Neural cell (in vitro differentiated cells): ENCODE results near the gene CKMT2. TPM values are rescaled to one million over a fixed set of nuclear protein-coding genes. Genes with fewer than 3 reads are reported as not detected.

Source experiments
- H2AFZ ChIP-seq: fragments of 200-600, 300-800 bp; sonication (generic), shearing (Covaris generic); 2 replicates; pipeline ENCODE4 v1.6.0; 2014; ENCODE audit warnings: low read depth, mild to moderate bottlenecking, antibody characterized with exemption, low read length, moderate library complexity
- H3F3A ChIP-seq: fragments of 200-600 bp; shearing (Covaris generic); 2 replicates; pipeline ENCODE4 v1.6.1; 2016; ENCODE audit warnings: mild to moderate bottlenecking, moderate library complexity, mixed read lengths, antibody characterized with exemption, low read length; ENCODE audit not compliant: insufficient read depth, poor library complexity, severe bottlenecking
- H3K27ac ChIP-seq: fragments of 200-600, 300-800 bp; sonication (generic), shearing (Covaris generic); 2 replicates; pipeline ENCODE4 v1.5.1; 2014; ENCODE audit warnings: mild to moderate bottlenecking, low read length, moderate library complexity
- H3K27me3 ChIP-seq: fragments of 300-800, 200-600 bp; sonication (generic), shearing (Covaris generic); 2 replicates; pipeline ENCODE4 v1.6.0; 2014; ENCODE audit warnings: mild to moderate bottlenecking, low read depth, low read length, moderate library complexity; ENCODE audit not compliant: insufficient read depth
- H3K36me3 ChIP-seq: fragments of 300-800, 200-600 bp; sonication (generic), shearing (Covaris generic); 2 replicates; pipeline ENCODE4 v1.5.1; 2014; ENCODE audit warnings: mild to moderate bottlenecking, antibody characterized with exemption, low read length, moderate library complexity; ENCODE audit not compliant: insufficient read depth
- H3K4me2 ChIP-seq: fragments of 300-800, 200-600 bp; sonication (generic), shearing (Covaris generic); 2 replicates; pipeline ENCODE4 v1.6.0; 2014; ENCODE audit warnings: mild to moderate bottlenecking, low read length
- H3K4me3 ChIP-seq: fragments of 300-800, 200-600 bp; sonication (generic), shearing (Covaris generic); 2 replicates; pipeline ENCODE4 v1.5.1; 2014; ENCODE audit warnings: mild to moderate bottlenecking, low read length, moderate library complexity
- H3K79me2 ChIP-seq: fragments of 200-600 bp; shearing (Covaris generic); replicated peaks from 2 replicates; pipeline ENCODE4 v1.6.0; 2014; ENCODE audit warnings: mild to moderate bottlenecking, low read length, moderate library complexity; ENCODE audit not compliant: insufficient read depth
- H3K9ac ChIP-seq: fragments of 300-800, 200-600 bp; sonication (generic), shearing (Covaris generic); 2 replicates; pipeline ENCODE4 v1.6.1; 2016; ENCODE audit warnings: mild to moderate bottlenecking, low read length, mixed read lengths
- H3K9me2 ChIP-seq: fragments of 200-600 bp; shearing (Covaris generic); 2 replicates; pipeline ENCODE4 v1.6.1; 2016; ENCODE audit warnings: mild to moderate bottlenecking, low read length, mixed read lengths; ENCODE audit not compliant: insufficient read depth
- H3K9me3 ChIP-seq: fragments of 200-600, 300-800 bp; sonication (generic), shearing (Covaris generic); 2 replicates; pipeline ENCODE4 v1.6.1; 2016; ENCODE audit warnings: mild to moderate bottlenecking, mixed run types, low read length, moderate library complexity, mixed read lengths
- H4K20me1 ChIP-seq: fragments of 200-600 bp; shearing (Covaris generic); 2 replicates; pipeline ENCODE4 v1.6.1; 2016; ENCODE audit warnings: mild to moderate bottlenecking, mixed run types; ENCODE audit not compliant: insufficient read depth
- EP300 ChIP-seq: fragments of 450-650 bp; conservative IDR thresholded peaks from 2 replicates; pipeline ENCODE4 v1.6.1; 2014; ENCODE audit warnings: antibody characterized with exemption, mild to moderate bottlenecking, moderate library complexity; ENCODE audit not compliant: poor library complexity, severe bottlenecking
- EZH2 ChIP-seq: fragments of 200-600, 300-800 bp; shearing (Covaris generic), sonication (generic); IDR thresholded peaks from 2 replicates; pipeline ENCODE4 v1.6.1; 2014; ENCODE audit warnings: antibody characterized with exemption, low read length, borderline replicate concordance, mild to moderate bottlenecking; ENCODE audit not compliant: insufficient read depth, poor library complexity, severe bottlenecking
- MXI1 ChIP-seq: fragments of 450-650 bp; conservative IDR thresholded peaks from 2 replicates; pipeline ENCODE4 v1.6.1; 2014; ENCODE audit warnings: antibody characterized with exemption, mild to moderate bottlenecking; ENCODE audit not compliant: poor library complexity, severe bottlenecking
- POLR2AphosphoS5 ChIP-seq: IDR thresholded peaks from 2 replicates; pipeline ENCODE4 v1.6.1; 2012
- RAD21 ChIP-seq: fragments of 450-650 bp; conservative IDR thresholded peaks from 2 replicates; pipeline ENCODE4 v1.6.1; 2014; ENCODE audit warnings: antibody characterized with exemption, mild to moderate bottlenecking, moderate library complexity
- REST ChIP-seq: IDR thresholded peaks from 2 replicates; pipeline ENCODE4 v1.6.1; 2012; ENCODE audit warnings: borderline replicate concordance
- SMC3 ChIP-seq: fragments of 450-650 bp; conservative IDR thresholded peaks from 2 replicates; pipeline ENCODE4 v1.6.1; 2014; ENCODE audit warnings: antibody characterized with exemption, mild to moderate bottlenecking, moderate library complexity; ENCODE audit not compliant: poor library complexity
- TAF1 ChIP-seq: IDR thresholded peaks from 2 replicates; pipeline ENCODE4 v1.6.1; 2012; ENCODE audit warnings: low read depth
- polyA plus RNA-seq: library from polyadenylated mRNA; depleted of rRNA; stranded (reverse); fragments of >200 nt; gene quantifications from 2 replicates; pipeline ENCODE4 v1.2.3, GENCODE V29; 2014
- TF ChIP-seq, protein P1 (sequence below): fragments of 450-650 bp; IDR thresholded peaks from 2 replicates; pipeline ENCODE4 v1.5.1; 2014; ENCODE audit warnings: antibody characterized with exemption, mild to moderate bottlenecking, moderate library complexity; ENCODE audit not compliant: poor library complexity, severe bottlenecking

Gene CKMT2
- polyA plus RNA-seq, 1 donor from 2014 or later, result not detected

GRCh38 chr5:81235287-81236072 is 2.4 kb downstream of the CKMT2 start:
- Histone ChIP-seq H4K20me1 (no peaks in the 10 kb centered on the region), H3K27me3 (no peaks in the 10 kb centered on the region), H3K4me3 (no peak overlapping the region), H3K27ac (no peak overlapping the region), H3F3A (no peaks in the 10 kb centered on the region), H3K9me3 (no peaks in the 10 kb centered on the region), H3K36me3 (no peaks in the 10 kb centered on the region), H2AFZ (no peak overlapping the region), H3K4me2 (no peak overlapping the region), H3K9me2 (no peaks in the 10 kb centered on the region), H3K79me2 (no peaks in the 10 kb centered on the region), H3K9ac (no peak overlapping the region)
- TF ChIP-seq EP300 (no peak), REST (no peak), TAF1 (no peak), MXI1 (no peak), EZH2 (no peak), POLR2AphosphoS5 (no peak), RAD21 (no peak), SMC3 (no peak)
- TF ChIP-seq, protein P1, sequence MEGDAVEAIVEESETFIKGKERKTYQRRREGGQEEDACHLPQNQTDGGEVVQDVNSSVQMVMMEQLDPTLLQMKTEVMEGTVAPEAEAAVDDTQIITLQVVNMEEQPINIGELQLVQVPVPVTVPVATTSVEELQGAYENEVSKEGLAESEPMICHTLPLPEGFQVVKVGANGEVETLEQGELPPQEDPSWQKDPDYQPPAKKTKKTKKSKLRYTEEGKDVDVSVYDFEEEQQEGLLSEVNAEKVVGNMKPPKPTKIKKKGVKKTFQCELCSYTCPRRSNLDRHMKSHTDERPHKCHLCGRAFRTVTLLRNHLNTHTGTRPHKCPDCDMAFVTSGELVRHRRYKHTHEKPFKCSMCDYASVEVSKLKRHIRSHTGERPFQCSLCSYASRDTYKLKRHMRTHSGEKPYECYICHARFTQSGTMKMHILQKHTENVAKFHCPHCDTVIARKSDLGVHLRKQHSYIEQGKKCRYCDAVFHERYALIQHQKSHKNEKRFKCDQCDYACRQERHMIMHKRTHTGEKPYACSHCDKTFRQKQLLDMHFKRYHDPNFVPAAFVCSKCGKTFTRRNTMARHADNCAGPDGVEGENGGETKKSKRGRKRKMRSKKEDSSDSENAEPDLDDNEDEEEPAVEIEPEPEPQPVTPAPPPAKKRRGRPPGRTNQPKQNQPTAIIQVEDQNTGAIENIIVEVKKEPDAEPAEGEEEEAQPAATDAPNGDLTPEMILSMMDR, result no peak

- H3K9ac ChIP-seq, result no peak overlapping the region
- H3K9me2 ChIP-seq, result no peaks in the 10 kb centered on the region
- H3F3A ChIP-seq, result no peaks in the 10 kb centered on the region
- no peaks in the 10 kb centered on the region for H3K9me3 ChIP-seq
- no peak overlapping the region for H2AFZ ChIP-seq
- no peak for TF ChIP-seq MXI1
- no peak overlapping the region for H3K27ac ChIP-seq
- H3K4me2 ChIP-seq, result no peak overlapping the region
- H3K27me3 ChIP-seq, result no peaks in the 10 kb centered on the region
- H3K79me2 ChIP-seq, result no peaks in the 10 kb centered on the region
- H3K4me3 ChIP-seq, result no peak overlapping the region
- no peaks in the 10 kb centered on the region for H4K20me1 ChIP-seq
- H3K36me3 ChIP-seq, result no peaks in the 10 kb centered on the region
Observed at GRCh38 chr5:81238460-81238859, 5.3 kb downstream of the CKMT2 start.
